Activated T-helper 2 cell treated with anti-CD3 and anti-CD28 coated beads, Interferon-gamma antibody, Interleukin-2, Interleukin-4, amounts not matched to agents 10 μg/mL and 5 μg/mL and 100 μg/mL, durations not matched to agents 14 hours and 24 hours and 36 hours (primary cell): ENCODE results near the gene MAIP1. TPM values are rescaled to one million over a fixed set of nuclear protein-coding genes. Genes with fewer than 3 reads are reported as not detected.
A peak's percentile ranks its signal among the peaks of the same experiment; 100 is the strongest.
"Not testable (repeated sequence)": the region's sequence is repeated elsewhere in the genome, so short reads cannot be mapped to it uniquely, and the experiment has no call there.

Experiments
- DNase-seq: peaks from one replicate; pipeline ENCODE4 v3.0.0; 2021; ENCODE audit warnings: low spot score
- H3K27ac Mint-ChIP-seq: one replicate; pipeline ENCODE4 v1.8.0; 2021; ENCODE audit warnings: mixed read lengths
- H3K27me3 Mint-ChIP-seq: one replicate; pipeline ENCODE4 v1.8.0; 2021; ENCODE audit warnings: low read depth, mixed read lengths
- H3K36me3 Mint-ChIP-seq: one replicate; pipeline ENCODE4 v1.8.0; 2021; ENCODE audit warnings: low read depth, mixed read lengths
- H3K4me1 Mint-ChIP-seq: one replicate; pipeline ENCODE4 v1.8.0; 2021; ENCODE audit warnings: low read depth, mixed read lengths
- H3K4me3 Mint-ChIP-seq: one replicate; pipeline ENCODE4 v1.8.0; 2021; ENCODE audit warnings: low read depth, mild to moderate bottlenecking, moderate library complexity, mixed read lengths
- H3K9me3 Mint-ChIP-seq: one replicate; pipeline ENCODE4 v1.8.0; 2021; ENCODE audit warnings: mixed read lengths
- intact Hi-C: fragments of 100-400 bp; cut with micrococcal nuclease; formaldehyde crosslinking; loops from one replicate; pipeline ENCODE4 v1.15.1; 2023
- total RNA-seq: library from RNA; stranded (reverse); gene quantifications from 2 replicates; pipeline ENCODE4 v1.2.3, GENCODE V29; 2022

Gene MAIP1
- 26.0 and 29.9 TPM in 2 replicates for total RNA-seq

- intact Hi-C loops = loop anchor here (1.0 to 5.0 kb wide), 2 partner anchors 44 to 857 kb away; partner anchors contain the start of genes BZW1 and C2orf69
- peaks cover 48% of the 10 kb centered on the region for H3K36me3 Mint-ChIP-seq
- no peaks in the 10 kb centered on the region for H3K27me3 Mint-ChIP-seq
- peak within 1 kb of the TSS; percentile 79 for H3K27ac Mint-ChIP-seq
- peak within 1 kb of the TSS; percentile 93 for H3K4me3 Mint-ChIP-seq
- no peaks in the 10 kb centered on the region for H3K9me3 Mint-ChIP-seq
- peaks cover 44% of the 10 kb centered on the region for H3K4me1 Mint-ChIP-seq
- peak; percentile 73 for DNase-seq
Measured at GRCh38 chr2:199955339-199956061, at the start of gene MAIP1, which contains the start of gene TYW5. Gene MAIP1 (plus strand): TSS chr2:199955582. CDS start chr2:199955799, 217 bp downstream. Gene TYW5 (minus strand): TSS chr2:199955491. CDS start chr2:199955470, 21 bp downstream.

GRCh38 chr2:199907008-199907714, 48.2 kb upstream of the MAIP1 start:
- no peak overlapping the region for H3K27ac Mint-ChIP-seq
- H3K4me1 Mint-ChIP-seq = peaks cover 5% of the 10 kb centered on the region
- H3K27me3 Mint-ChIP-seq = peaks cover 33% of the 10 kb centered on the region
- intact Hi-C loops = no loop called here
- DNase-seq = no peak
- no peaks in the 10 kb centered on the region for H3K9me3 Mint-ChIP-seq
- H3K36me3 Mint-ChIP-seq = peaks cover 4% of the 10 kb centered on the region
- H3K4me3 Mint-ChIP-seq = no peak overlapping the region

- H3K9me3 Mint-ChIP-seq = no peaks in the 10 kb centered on the region
- H3K4me3 Mint-ChIP-seq = peak overlapping the region; percentile 92
- H3K36me3 Mint-ChIP-seq = peaks cover 21% of the 10 kb centered on the region
- H3K27me3 Mint-ChIP-seq = peaks cover 11% of the 10 kb centered on the region
- H3K4me1 Mint-ChIP-seq = peaks cover 23% of the 10 kb centered on the region
- no peak for DNase-seq
- intact Hi-C loops = loop anchor here (1.0 to 5.0 kb wide), 5 partner anchors 45 to 407 kb away; partner anchors contain the start of genes FTCDNL1, MAIP1 and TYW5
- peak overlapping the region; percentile 96 for H3K27ac Mint-ChIP-seq
Measured at GRCh38 chr2:199910338-199911051, 44.9 kb upstream of the MAIP1 start.

- H3K4me3 Mint-ChIP-seq = peak within 1 kb of the TSS; percentile 92
- intact Hi-C loops = loop anchor here (1.0 to 5.0 kb wide), 5 partner anchors 44 to 406 kb away; partner anchors contain the start of genes FTCDNL1, MAIP1 and TYW5
Measured at GRCh38 chr2:199911052-199911876, 44.1 kb upstream of the MAIP1 start, which contains the start of gene C2orf69. Gene C2orf69 (plus strand): TSS chr2:199911293. CDS start chr2:199911439, 146 bp downstream.

GRCh38 chr2:199911877-199912161, 43.6 kb upstream of the MAIP1 start:
- Mint-ChIP-seq H3K4me1 (peaks cover 23% of the 10 kb centered on the region), H3K4me3 (peak overlapping the region; percentile 92)

More at GRCh38 chr2:199911052-199911876, 44.1 kb upstream of the MAIP1 start, which contains the start of gene C2orf69:
- Mint-ChIP-seq H3K27ac (peak within 1 kb of the TSS; percentile 96), H3K36me3 (peaks cover 28% of the 10 kb centered on the region), H3K9me3 (peaks cover 6% of the 10 kb centered on the region), H3K4me1 (peaks cover 23% of the 10 kb centered on the region), H3K27me3 (peaks cover 6% of the 10 kb centered on the region)
- DNase-seq = peak; percentile 91

GRCh38 chr2:199912553-199913114, 42.7 kb upstream of the MAIP1 start:
- Mint-ChIP-seq H3K9me3 (peaks cover 16% of the 10 kb centered on the region), H3K4me3 (peak overlapping the region; percentile 92), H3K4me1 (peaks cover 23% of the 10 kb centered on the region), H3K36me3 (peaks cover 41% of the 10 kb centered on the region)
- not testable (repeated sequence) for H3K27ac Mint-ChIP-seq, DNase-seq, H3K27me3 Mint-ChIP-seq
- intact Hi-C loops = loop anchor here (5.0 kb wide), 2 partner anchors 65 to 405 kb away; no protein-coding TSS in a partner anchor

More at GRCh38 chr2:199911877-199912161, 43.6 kb upstream of the MAIP1 start:
- Mint-ChIP-seq H3K27me3 (peaks cover 6% of the 10 kb centered on the region), H3K27ac (peak overlapping the region; percentile 96), H3K9me3 (peaks cover 11% of the 10 kb centered on the region), H3K36me3 (peaks cover 33% of the 10 kb centered on the region)
- intact Hi-C loops = loop anchor here (1.0 to 5.0 kb wide), 5 partner anchors 43 to 405 kb away; partner anchors contain the start of genes FTCDNL1, MAIP1 and TYW5
- DNase-seq = no peak

GRCh38 chr2:199914372-199914958, 40.9 kb upstream of the MAIP1 start:
- Mint-ChIP-seq H3K27ac (peak overlapping the region; percentile 4), H3K27me3 (no peaks in the 10 kb centered on the region), H3K36me3 (peaks cover 57% of the 10 kb centered on the region), H3K4me3 (peak overlapping the region; percentile 51), H3K9me3 (peaks cover 17% of the 10 kb centered on the region), H3K4me1 (peaks cover 23% of the 10 kb centered on the region)
- no peak for DNase-seq
- intact Hi-C loops = loop anchor here (5.0 kb wide), 2 partner anchors 63 to 403 kb away; no protein-coding TSS in a partner anchor

- Mint-ChIP-seq H3K27me3 (no peaks in the 10 kb centered on the region), H3K4me1 (peaks cover 21% of the 10 kb centered on the region), H3K4me3 (no peak overlapping the region), H3K27ac (no peak overlapping the region), H3K9me3 (peaks cover 17% of the 10 kb centered on the region), H3K36me3 (peaks cover 63% of the 10 kb centered on the region)
- intact Hi-C loops = no loop called here
- DNase-seq = no peak
Measured at GRCh38 chr2:199916980-199917379, 38.4 kb upstream of the MAIP1 start.

- Mint-ChIP-seq H3K9me3 (no peaks in the 10 kb centered on the region), H3K36me3 (peaks cover 52% of the 10 kb centered on the region), H3K4me1 (peaks cover 23% of the 10 kb centered on the region), H3K27ac (no peak overlapping the region), H3K4me3 (no peak overlapping the region), H3K27me3 (no peaks in the 10 kb centered on the region)
- no peak for DNase-seq
- intact Hi-C loops = no loop called here
Measured at GRCh38 chr2:199922856-199923255, 32.5 kb upstream of the MAIP1 start.

- intact Hi-C loops = no loop called here
- Mint-ChIP-seq H3K9me3 (no peaks in the 10 kb centered on the region), H3K27ac (peak overlapping the region; percentile 10), H3K4me3 (no peak overlapping the region), H3K36me3 (peaks cover 50% of the 10 kb centered on the region), H3K4me1 (peaks cover 23% of the 10 kb centered on the region), H3K27me3 (no peaks in the 10 kb centered on the region)
- no peak for DNase-seq
Measured at GRCh38 chr2:199923924-199924323, 31.5 kb upstream of the MAIP1 start.

GRCh38 chr2:199926806-199927205, 28.6 kb upstream of the MAIP1 start:
- Mint-ChIP-seq H3K27me3 (no peaks in the 10 kb centered on the region), H3K4me1 (peaks cover 20% of the 10 kb centered on the region), H3K27ac (no peak overlapping the region), H3K9me3 (no peaks in the 10 kb centered on the region), H3K36me3 (peaks cover 57% of the 10 kb centered on the region), H3K4me3 (no peak overlapping the region)
- intact Hi-C loops = no loop called here
- no peak for DNase-seq
